GM12878 (cell line): Measurements from ENCODE around the gene RND2. TPM values are rescaled to one million over a fixed set of nuclear protein-coding genes. Genes with fewer than 3 reads are reported as not detected.
A peak's percentile ranks its signal among the peaks of the same experiment; 100 is the strongest.

Experiments
- BACH1 ChIP-seq: fragments of 450-650 bp; IDR thresholded peaks from 2 replicates; pipeline ENCODE4 v1.6.1; 2017; ENCODE audit warnings: mild to moderate bottlenecking, borderline replicate concordance
- CTCF ChIP-seq, 3 experiments: IDR thresholded peaks in 2 of 3; conservative IDR thresholded peaks in 1 of 3; 2 replicates each; pipeline ENCODE4 v1.5.1; 2011; ENCODE audit warnings: low read depth in 3 of 3, low read length in 3 of 3, mild to moderate bottlenecking in 3 of 3, control low read depth in 2 of 3, moderate library complexity in 2 of 3, inconsistent platforms in 1 of 3, mixed read lengths in 1 of 3; ENCODE audit not compliant: control insufficient read depth in 2 of 3, insufficient read depth in 1 of 3; ENCODE audit errors: extremely low read depth in 1 of 3
- GATAD2B ChIP-seq: fragments of 450-650 bp; conservative IDR thresholded peaks from 2 replicates; pipeline ENCODE4 v1.6.1; 2017; ENCODE audit warnings: low read depth, mild to moderate bottlenecking, moderate library complexity
- IKZF1 ChIP-seq: fragments of 450-650 bp; conservative IDR thresholded peaks from 2 replicates; pipeline ENCODE4 v1.6.1; 2017; ENCODE audit warnings: antibody characterized with exemption, mild to moderate bottlenecking
- KLF5 ChIP-seq: fragments of 450-650 bp; IDR thresholded peaks from 2 replicates; pipeline ENCODE4 v1.6.1; 2014; ENCODE audit warnings: mild to moderate bottlenecking; ENCODE audit not compliant: partially characterized antibody
- LARP7 ChIP-seq: fragments of 450-650 bp; IDR thresholded peaks from 2 replicates; pipeline ENCODE4 v1.6.1; 2017; ENCODE audit warnings: mild to moderate bottlenecking
- MLLT1 ChIP-seq: fragments of 450-650 bp; IDR thresholded peaks from 2 replicates; pipeline ENCODE4 v1.6.1; 2016; ENCODE audit warnings: mild to moderate bottlenecking
- NFXL1 ChIP-seq: fragments of 450-650 bp; IDR thresholded peaks from 2 replicates; pipeline ENCODE4 v1.6.1; 2017; ENCODE audit warnings: antibody characterized with exemption, mild to moderate bottlenecking, borderline replicate concordance
- NR2C2 ChIP-seq: IDR thresholded peaks from 2 replicates; pipeline ENCODE4 v1.6.1; 2011; ENCODE audit warnings: borderline replicate concordance, low read depth; ENCODE audit not compliant: control insufficient read depth, insufficient read length
- NR2F1 ChIP-seq: fragments of 450-650 bp; conservative IDR thresholded peaks from 2 replicates; pipeline ENCODE4 v1.6.1; 2017; ENCODE audit warnings: mild to moderate bottlenecking
- NRF1 ChIP-seq: conservative IDR thresholded peaks from 2 replicates; pipeline ENCODE4 v1.6.1; 2011; ENCODE audit warnings: mild to moderate bottlenecking, low read depth, low read length, improper control_type of control experiment
- PAX5 ChIP-seq: IDR thresholded peaks from 2 replicates; pipeline ENCODE4 v1.6.1; 2011; ENCODE audit warnings: low read depth, low read length, borderline replicate concordance
- PKNOX1 ChIP-seq: fragments of 450-650 bp; IDR thresholded peaks from 2 replicates; pipeline ENCODE4 v1.6.1; 2016; ENCODE audit warnings: mild to moderate bottlenecking
- POLR2A ChIP-seq: IDR thresholded peaks from 2 replicates; pipeline ENCODE4 v1.6.1; 2011; ENCODE audit warnings: low read depth, mild to moderate bottlenecking, low read length
- RFX5 ChIP-seq: IDR thresholded peaks from 2 replicates; pipeline ENCODE4 v1.6.1; 2011; ENCODE audit warnings: low read depth, low read length, improper control_type of control experiment
- SIN3A ChIP-seq: IDR thresholded peaks from 2 replicates; pipeline ENCODE4 v1.6.1; 2012; ENCODE audit warnings: low read depth, low read length, improper control_type of control experiment
- SKIL ChIP-seq: fragments of 450-650 bp; IDR thresholded peaks from 2 replicates; pipeline ENCODE4 v1.6.1; 2017; ENCODE audit warnings: mild to moderate bottlenecking, low read depth, inconsistent platforms; ENCODE audit not compliant: poor library complexity, severe bottlenecking
- SREBF2 ChIP-seq: IDR thresholded peaks from 2 replicates; pipeline ENCODE4 v1.6.1; 2012; ENCODE audit warnings: mild to moderate bottlenecking, low read length
- SUZ12 ChIP-seq: fragments of 200-600 bp; sonication (generic); IDR thresholded peaks from one replicate; pipeline ENCODE4 v1.6.1; 2018; ENCODE audit warnings: antibody characterized with exemption, mild to moderate bottlenecking; ENCODE audit not compliant: unreplicated experiment
- ZNF384 ChIP-seq: IDR thresholded peaks from 2 replicates; pipeline ENCODE4 v1.6.1; 2012; ENCODE audit warnings: low read depth, mild to moderate bottlenecking, low read length, improper control_type of control experiment, borderline replicate concordance
- polyA plus RNA-seq, 11 experiments: library from polyadenylated mRNA; depleted of rRNA in 4 of 11; unstranded in 6 of 11; stranded (reverse) in 5 of 11; fragments of >200 nt; fragmentation: Nextera tagmentation in 4 of 11; fragmentation: Illumina TruSeq in 1 of 11; extraction: Ambion mirVana in 4 of 11; extraction: Trizol in 1 of 11; gene quantifications; 1 replicate in 1 of 11; 2 replicates in 10 of 11; pipeline versions ENCODE4 v1.2.1 to v1.2.3, GENCODE V29; 2011 to 2016; ENCODE audit warnings: inconsistent platforms in 2 of 11, missing spikeins in 2 of 11, low read depth in 1 of 11
- total RNA-seq, 4 experiments: library from RNA; depleted of rRNA in 3 of 4; stranded (reverse); fragments of >200 nt in 3 of 4; fragmentation: Illumina TruSeq in 1 of 4; extraction: Trizol in 1 of 4; gene quantifications; 2 replicates each; pipeline versions ENCODE4 v1.2.1 to v1.2.3, GENCODE V29; 2013 to 2021

The RND2 gene
- total and polyA plus RNA-seq, 10 of the 15 experiments (the other 5 are each of a cell fraction or from before 2014, with no cell fraction given), result 0.01 to 0.05 (median 0.03) TPM; not detected in 6

- TF ChIP-seq KLF5 (peak; percentile 2), GATAD2B (peak; percentile 75; the same call in 1 of the 2 replicates), NR2F1 (0 out of 2 replicates have a peak, but pooled peaks have one; percentile 23), NR2C2 (no peak), CTCF (IDR thresholded peaks at IDR 0.05 in 2 of 3, conservative IDR thresholded peaks at IDR 0.05 in 1 of 3; ENCODE audit: control insufficient read depth in 2 of 3, extremely low read depth in 1 of 3, insufficient read depth in 1 of 3, low read depth in 3 of 3, low read length in 3 of 3) (peak in 2 of 3 experiments; percentile 21 to 38; a peak in 2 of 6 replicates), ZNF384 (no peak), SREBF2 (no peak), SKIL (no peak), LARP7 (peak; percentile 98; the same call in 1 of the 2 replicates), RFX5 (no peak), BACH1 (peak; percentile 39; the same call in 1 of the 2 replicates), NFXL1 (no peak), MLLT1 (peak; percentile 28; the same call in 1 of the 2 replicates), PAX5 (no peak), SUZ12 (no peak), PKNOX1 (peak; percentile 39; the same call in 1 of the 2 replicates), NRF1 (peak; percentile 24; the same call in 1 of the 2 replicates), SIN3A (peak; percentile 7; the same call in 1 of the 2 replicates), POLR2A (peak; percentile 75), IKZF1 (peak; percentile 33; the same call in 1 of the 2 replicates)
Measured at GRCh38 chr17:42980766-42981397, 44.1 kb upstream of the RND2 start (continued).
